M059J (cell line): ENCODE results near the gene CREG1. TPM values are rescaled to one million over a fixed set of nuclear protein-coding genes. Genes with fewer than 3 reads are reported as not detected.

ENCODE experiments used
- DNase-seq: peaks from one replicate; pipeline ENCODE4 v3.0.0-alpha.2; 2012; ENCODE audit warnings: low read depth
- total RNA-seq: library from RNA; depleted of rRNA; stranded (reverse); fragments of >200 nt; shearing (Covaris generic); gene quantifications from 2 replicates; pipeline ENCODE4 v1.2.3, GENCODE V29; 2014

CREG1 gene
- total RNA-seq, 1 experiment from 2014 or later = 81.5 TPM

GRCh38 chr1:167532964-167533824 lies 20.4 kb downstream of the CREG1 start:
- DNase-seq = no peak

- no peak for DNase-seq
These were observed 21.2 kb downstream of the CREG1 start for GRCh38 chr1:167532375-167532774.

DNA sequence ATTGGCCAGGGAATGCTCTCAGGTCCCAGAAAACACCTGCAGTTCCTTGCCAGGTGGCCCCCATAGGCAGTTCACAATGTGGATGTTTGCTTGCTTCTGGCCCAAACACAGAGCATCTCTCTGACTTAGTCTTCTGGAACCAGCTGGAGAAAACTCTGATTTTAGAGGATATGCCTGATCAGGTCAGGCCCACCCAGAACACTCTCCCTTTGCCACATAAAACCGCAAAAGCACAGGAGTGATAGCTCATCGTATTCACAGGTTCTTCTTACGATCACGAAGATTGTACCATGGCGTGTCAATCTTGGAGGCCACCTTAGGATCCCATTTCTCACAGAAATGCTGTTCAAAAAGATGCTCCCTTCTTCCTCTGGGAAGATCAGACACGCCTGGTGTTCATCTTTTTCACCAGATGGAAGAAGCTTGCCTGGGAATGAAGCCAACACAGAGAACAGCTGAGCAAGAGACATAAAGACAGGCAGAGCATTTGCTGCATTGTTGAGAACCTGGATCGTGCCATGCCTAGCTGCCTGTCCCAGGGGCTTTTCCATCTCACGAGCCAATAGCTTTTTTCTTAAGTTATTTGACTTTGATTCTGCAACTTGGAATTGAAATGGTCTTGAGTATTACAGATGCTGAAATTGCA lies 23.6 kb downstream of the CREG1 start:
- peak; percentile 34 for DNase-seq

GRCh38 chr1:167528057-167528728 lies 25.4 kb downstream of the CREG1 start:
- DNase-seq = no peak

GRCh38 chr1:167526667-167527383 lies 26.7 kb downstream of the CREG1 start:
- DNase-seq = peak; percentile 86

GRCh38 chr1:167524651-167525050 lies 28.9 kb downstream of the CREG1 start:
- DNase-seq = no peak

DNA sequence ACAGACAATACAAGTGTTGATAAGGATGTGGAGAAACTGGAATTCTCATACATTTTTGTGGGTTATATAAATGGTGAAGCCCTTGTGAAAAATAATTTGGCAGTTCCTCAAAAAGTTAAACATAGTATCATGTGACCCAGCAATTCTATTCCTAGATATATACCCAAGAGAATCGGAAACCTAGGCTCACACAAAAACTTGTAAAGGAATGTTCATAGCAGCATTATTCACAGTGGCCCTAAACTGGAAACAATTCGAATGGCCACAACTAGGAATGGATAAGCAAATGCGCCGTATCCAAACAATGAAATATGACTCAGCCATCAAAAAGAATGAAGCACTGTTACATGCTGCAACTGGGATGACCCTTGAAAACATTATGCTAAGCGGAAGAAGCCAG lies 31.3 kb downstream of the CREG1 start:
- DNase-seq = peak; percentile 76

GRCh38 chr1:167520711-167521206 lies 32.8 kb downstream of the CREG1 start:
- no peak for DNase-seq

GRCh38 chr1:167518331-167518700 lies 35.2 kb downstream of the CREG1 start, which contains the start of gene CD247:
Gene CD247 (minus strand): TSS chr1:167518529. CDS start chr1:167518465, 64 bp downstream.
- no peak for DNase-seq

DNA sequence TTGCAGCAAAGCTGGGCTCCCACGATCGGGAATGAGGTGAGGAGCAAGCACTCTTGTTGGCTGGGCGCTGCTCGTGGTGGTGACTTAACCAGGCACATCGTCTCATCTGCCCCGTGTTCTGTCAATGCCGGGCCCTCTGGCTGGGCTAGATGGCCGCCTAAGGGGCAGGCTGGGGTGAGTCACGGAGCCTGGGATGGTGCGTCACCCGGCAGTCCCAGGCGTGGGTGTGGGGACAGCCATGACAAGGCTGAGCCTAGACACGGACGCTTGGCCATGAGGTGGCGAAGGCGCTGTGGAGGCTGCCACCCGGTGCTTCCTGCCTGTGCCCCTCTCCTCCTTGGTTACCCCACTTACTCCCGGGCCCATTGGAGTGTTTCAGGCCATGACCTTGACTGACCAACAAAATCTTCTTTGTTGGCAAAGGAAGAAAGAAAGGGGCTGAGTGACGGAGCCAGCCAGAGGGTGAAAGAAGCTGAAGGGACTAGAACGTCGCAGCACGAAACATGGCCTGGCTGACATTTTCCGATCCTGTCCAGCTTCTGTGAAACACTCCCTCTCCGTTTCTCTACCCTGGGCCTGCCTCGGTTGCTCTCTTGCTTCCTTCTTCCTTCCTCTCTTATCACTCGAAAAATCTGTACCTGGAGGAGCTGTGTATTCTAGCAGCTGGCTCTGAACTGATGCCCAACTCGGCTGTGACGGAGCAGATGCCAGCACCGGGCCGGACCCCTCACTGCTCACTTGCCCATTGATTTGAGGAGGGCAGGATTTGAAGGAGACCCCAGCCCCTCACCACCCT lies 35.8 kb downstream of the CREG1 start:
- peak; percentile 87 for DNase-seq

- DNase-seq = no peak
These were observed 36.9 kb downstream of the CREG1 start for GRCh38 chr1:167516404-167517388.

- no peak for DNase-seq
These were observed 37.7 kb downstream of the CREG1 start for GRCh38 chr1:167515893-167516321.

DNA sequence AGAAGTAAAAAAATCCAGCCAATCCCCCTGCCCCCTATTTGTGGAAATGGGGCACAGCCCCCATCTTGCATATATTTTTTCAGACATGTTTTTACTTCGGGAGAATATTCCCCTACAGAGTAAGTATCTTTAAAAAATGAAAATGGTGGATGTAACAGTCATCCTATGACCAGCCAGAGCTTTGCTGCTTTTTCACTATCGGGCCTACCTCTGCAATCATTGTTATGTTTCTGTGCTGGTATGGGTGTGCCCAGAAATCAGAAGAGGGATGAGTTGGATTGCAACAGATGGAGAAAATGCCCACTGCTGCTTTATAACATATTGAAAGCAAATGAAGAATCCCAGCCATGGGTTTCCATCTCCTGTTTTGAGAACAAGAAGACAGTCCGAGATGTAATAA lies 38.1 kb downstream of the CREG1 start:
- no peak for DNase-seq

GRCh38 chr1:167514288-167514687 lies 39.3 kb downstream of the CREG1 start:
- DNase-seq = no peak

DNA sequence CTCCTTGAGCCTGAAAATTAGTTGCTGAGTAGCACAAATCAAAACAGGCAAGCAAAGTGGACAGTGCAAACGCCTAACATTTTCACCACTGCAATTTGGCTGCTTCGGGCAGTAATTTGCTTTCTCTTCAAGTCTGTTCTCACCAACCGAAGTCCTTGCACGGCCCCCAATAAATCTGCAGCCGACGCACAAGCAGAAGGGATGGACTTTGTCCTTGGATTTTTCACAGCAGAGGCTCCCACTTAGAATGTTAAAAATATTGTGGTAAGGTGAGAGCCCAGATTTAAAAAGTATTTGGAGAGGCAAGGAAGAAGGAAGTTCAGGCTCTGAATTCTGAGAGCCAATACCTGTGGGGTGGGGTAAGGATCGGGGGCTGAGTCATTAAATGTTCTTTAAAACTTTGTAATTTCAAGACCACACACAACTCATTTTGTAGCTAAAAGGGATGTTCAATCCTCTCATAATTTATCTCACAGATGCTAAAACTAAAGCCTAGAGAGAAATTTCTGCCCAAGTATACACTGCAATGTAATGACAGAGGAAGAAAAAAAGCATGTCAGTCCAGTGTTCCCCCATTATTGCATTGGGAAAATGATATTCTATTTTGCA lies 41.4 kb downstream of the CREG1 start:
- no peak for DNase-seq

DNA sequence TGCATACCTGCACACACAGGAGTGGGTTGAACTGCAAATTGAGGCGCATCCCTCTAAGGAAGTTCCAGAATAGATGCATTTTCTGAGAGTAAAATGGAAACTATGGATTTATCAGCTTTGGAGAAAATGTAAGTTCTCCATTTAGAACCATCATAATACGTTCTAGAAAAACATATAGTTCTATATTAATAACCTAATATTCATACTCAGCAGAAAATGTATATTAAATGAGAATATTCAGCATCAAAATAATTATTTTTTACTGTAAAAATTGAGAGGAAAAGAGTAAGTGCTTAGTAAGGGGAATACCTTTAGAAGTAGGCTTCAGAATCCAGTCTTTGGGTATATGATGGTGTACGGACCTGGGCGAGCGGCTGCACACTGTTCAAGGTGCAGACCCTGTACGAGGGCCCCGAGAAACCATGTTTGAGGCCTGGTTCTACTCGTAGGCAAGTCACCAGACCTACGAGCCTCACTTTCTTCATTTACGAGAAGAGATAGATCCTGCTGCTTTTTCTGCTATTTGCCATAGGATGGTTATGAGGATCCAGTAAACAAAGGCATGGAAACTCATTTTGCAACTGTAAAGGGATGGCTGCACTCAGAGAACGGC lies 42.1 kb downstream of the CREG1 start:
- DNase-seq = no peak

GRCh38 chr1:167510881-167511280 lies 42.7 kb downstream of the CREG1 start:
- no peak for DNase-seq

DNA sequence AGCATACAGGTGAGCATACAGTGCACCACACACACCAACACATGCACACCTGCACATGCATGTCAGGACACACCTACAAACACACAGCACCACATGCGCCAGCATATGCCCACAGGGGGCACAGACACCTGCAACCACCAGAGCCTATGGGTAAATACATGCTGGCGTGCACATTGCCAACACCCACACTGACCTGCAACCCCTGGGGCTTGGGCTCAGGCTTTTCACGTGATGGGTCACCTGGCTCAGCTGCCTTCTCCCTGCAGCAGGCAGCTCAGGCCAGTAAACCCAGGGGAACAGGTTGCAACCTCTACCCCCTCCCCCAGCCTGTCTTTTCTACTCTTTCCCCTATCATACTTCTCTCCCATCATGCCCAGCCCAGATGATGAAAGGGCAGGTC lies 43.3 kb downstream of the CREG1 start:
- no peak for DNase-seq

GRCh38 chr1:167509587-167509986 lies 44.0 kb downstream of the CREG1 start:
- no peak for DNase-seq
